GM12873 (cell line): Measurements from ENCODE around the gene TEX35.

Experiments
- CTCF ChIP-seq: IDR thresholded peaks from 2 replicates; pipeline ENCODE4 v1.5.1; 2012; ENCODE audit warnings: low read depth, mild to moderate bottlenecking, moderate library complexity, low read length, control low read depth; ENCODE audit not compliant: insufficient read depth; ENCODE audit errors: missing control alignments

Gene TEX35

GRCh38 chr1:178500091-178500770 is 12.7 kb upstream of the TEX35 start:
- peak; percentile 37 for TF ChIP-seq CTCF

- TF ChIP-seq CTCF, result no peak
Measured at GRCh38 chr1:178500936-178501554, 11.9 kb upstream of the TEX35 start.

- TF ChIP-seq CTCF, result peak; percentile 98
Measured at GRCh38 chr1:178501705-178502329, 11.1 kb upstream of the TEX35 start.

GRCh38 chr1:178502330-178502714 is 10.6 kb upstream of the TEX35 start:
- TF ChIP-seq CTCF, result no peak

- TF ChIP-seq CTCF, result no peak
Measured at GRCh38 chr1:178502856-178503255, 10.1 kb upstream of the TEX35 start.

GRCh38 chr1:178503849-178504248 is 9.1 kb upstream of the TEX35 start:
- no peak for TF ChIP-seq CTCF

GRCh38 chr1:178504286-178504685 is 8.6 kb upstream of the TEX35 start:
- no peak for TF ChIP-seq CTCF
